ENCODE data around the gene ACSF3.

DNA sequence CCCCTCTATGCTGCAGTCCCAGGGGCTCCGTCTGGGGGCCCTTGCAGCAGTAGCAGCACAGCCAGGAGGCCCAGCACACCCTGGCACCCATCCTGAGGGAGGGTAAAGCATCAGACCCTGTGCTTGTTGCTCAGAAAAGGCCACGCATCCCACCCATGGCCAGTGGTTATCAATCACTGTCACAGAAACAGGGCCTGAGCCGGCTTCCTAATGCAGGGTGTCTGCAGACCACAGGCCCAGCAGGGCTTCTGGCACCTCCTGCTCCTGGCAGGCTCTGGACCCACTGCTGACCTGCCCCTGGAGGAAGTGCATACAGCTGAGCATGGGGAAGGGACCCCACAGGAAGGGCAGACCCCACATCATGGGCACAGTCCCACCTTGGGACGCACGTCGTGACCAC lies 51.0 kb downstream of the ACSF3 start:
- TF ChIP-seq, protein P1, sequence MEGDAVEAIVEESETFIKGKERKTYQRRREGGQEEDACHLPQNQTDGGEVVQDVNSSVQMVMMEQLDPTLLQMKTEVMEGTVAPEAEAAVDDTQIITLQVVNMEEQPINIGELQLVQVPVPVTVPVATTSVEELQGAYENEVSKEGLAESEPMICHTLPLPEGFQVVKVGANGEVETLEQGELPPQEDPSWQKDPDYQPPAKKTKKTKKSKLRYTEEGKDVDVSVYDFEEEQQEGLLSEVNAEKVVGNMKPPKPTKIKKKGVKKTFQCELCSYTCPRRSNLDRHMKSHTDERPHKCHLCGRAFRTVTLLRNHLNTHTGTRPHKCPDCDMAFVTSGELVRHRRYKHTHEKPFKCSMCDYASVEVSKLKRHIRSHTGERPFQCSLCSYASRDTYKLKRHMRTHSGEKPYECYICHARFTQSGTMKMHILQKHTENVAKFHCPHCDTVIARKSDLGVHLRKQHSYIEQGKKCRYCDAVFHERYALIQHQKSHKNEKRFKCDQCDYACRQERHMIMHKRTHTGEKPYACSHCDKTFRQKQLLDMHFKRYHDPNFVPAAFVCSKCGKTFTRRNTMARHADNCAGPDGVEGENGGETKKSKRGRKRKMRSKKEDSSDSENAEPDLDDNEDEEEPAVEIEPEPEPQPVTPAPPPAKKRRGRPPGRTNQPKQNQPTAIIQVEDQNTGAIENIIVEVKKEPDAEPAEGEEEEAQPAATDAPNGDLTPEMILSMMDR (conservative IDR thresholded peaks at IDR 0.05; ENCODE audit: low read depth, low read length), result no peak
- TF ChIP-seq BHLHE40 (IDR thresholded peaks at IDR 0.05; ENCODE audit: low read depth, low read length) (no peak), SMC3 (IDR thresholded peaks at IDR 0.05; ENCODE audit: low read depth, low read length) (no peak), NFE2L2 (IDR thresholded peaks at IDR 0.05; ENCODE audit: low read depth, low read length) (no peak), FOS (IDR thresholded peaks at IDR 0.05; ENCODE audit: low read depth, low read length) (no peak), CEBPB (IDR thresholded peaks at IDR 0.05; ENCODE audit: low read depth, low read length) (no peak), RCOR1 (IDR thresholded peaks at IDR 0.05; ENCODE audit: insufficient replicate concordance, low read length) (no peak), POLR2A (IDR thresholded peaks at IDR 0.05; ENCODE audit: low read depth, low read length) (no peak), MAFK (IDR thresholded peaks at IDR 0.05; ENCODE audit: low read depth, low read length) (no peak), MAZ (IDR thresholded peaks at IDR 0.05; ENCODE audit: borderline replicate concordance, low read depth, low read length) (no peak), MXI1 (IDR thresholded peaks at IDR 0.05; ENCODE audit: borderline replicate concordance, low read depth, low read length) (no peak), RAD21 (IDR thresholded peaks at IDR 0.05; ENCODE audit: low read length) (no peak)
- TF ChIP-seq, protein P2, sequence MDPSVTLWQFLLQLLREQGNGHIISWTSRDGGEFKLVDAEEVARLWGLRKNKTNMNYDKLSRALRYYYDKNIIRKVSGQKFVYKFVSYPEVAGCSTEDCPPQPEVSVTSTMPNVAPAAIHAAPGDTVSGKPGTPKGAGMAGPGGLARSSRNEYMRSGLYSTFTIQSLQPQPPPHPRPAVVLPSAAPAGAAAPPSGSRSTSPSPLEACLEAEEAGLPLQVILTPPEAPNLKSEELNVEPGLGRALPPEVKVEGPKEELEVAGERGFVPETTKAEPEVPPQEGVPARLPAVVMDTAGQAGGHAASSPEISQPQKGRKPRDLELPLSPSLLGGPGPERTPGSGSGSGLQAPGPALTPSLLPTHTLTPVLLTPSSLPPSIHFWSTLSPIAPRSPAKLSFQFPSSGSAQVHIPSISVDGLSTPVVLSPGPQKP (IDR thresholded peaks at IDR 0.05; ENCODE audit: borderline replicate concordance, low read depth, low read length), result no peak
- TF ChIP-seq, protein P3, sequence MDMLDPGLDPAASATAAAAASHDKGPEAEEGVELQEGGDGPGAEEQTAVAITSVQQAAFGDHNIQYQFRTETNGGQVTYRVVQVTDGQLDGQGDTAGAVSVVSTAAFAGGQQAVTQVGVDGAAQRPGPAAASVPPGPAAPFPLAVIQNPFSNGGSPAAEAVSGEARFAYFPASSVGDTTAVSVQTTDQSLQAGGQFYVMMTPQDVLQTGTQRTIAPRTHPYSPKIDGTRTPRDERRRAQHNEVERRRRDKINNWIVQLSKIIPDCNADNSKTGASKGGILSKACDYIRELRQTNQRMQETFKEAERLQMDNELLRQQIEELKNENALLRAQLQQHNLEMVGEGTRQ (IDR thresholded peaks at IDR 0.05; ENCODE audit: low read depth, low read length), result no peak
